DOHH2 (cell line): ENCODE results near the gene PI4K2A.
A peak's percentile ranks its signal among the peaks of the same experiment; 100 is the strongest.

ENCODE experiments used
- H3F3A ChIP-seq: fragments of 200-600 bp; sonication (generic), shearing (Covaris generic); 2 replicates; pipeline ENCODE4 v1.6.0; 2016; ENCODE audit warnings: antibody characterized with exemption, mild to moderate bottlenecking; ENCODE audit not compliant: control insufficient read depth, insufficient read depth
- H3K27ac ChIP-seq: fragments of 200-600 bp; sonication (generic); 2 replicates; pipeline ENCODE4 v1.5.1; 2014; ENCODE audit warnings: low read depth, mild to moderate bottlenecking, low read length, moderate library complexity
- H3K27me3 ChIP-seq: fragments of 200-600 bp; sonication (generic); 2 replicates; pipeline ENCODE4 v1.6.1; 2014; ENCODE audit warnings: mild to moderate bottlenecking, low read length, mixed read lengths; ENCODE audit not compliant: control insufficient read depth
- H3K36me3 ChIP-seq: fragments of 200-600 bp; sonication (generic); 2 replicates; pipeline ENCODE4 v1.6.1; 2014; ENCODE audit warnings: mild to moderate bottlenecking, low read length, moderate library complexity, mixed read lengths; ENCODE audit not compliant: control insufficient read depth
- H3K4me1 ChIP-seq: fragments of 200-600 bp; sonication (generic); 2 replicates; pipeline ENCODE4 v1.6.1; 2014; ENCODE audit warnings: mild to moderate bottlenecking, low read length, mixed read lengths; ENCODE audit not compliant: control insufficient read depth
- H3K4me2 ChIP-seq: fragments of 200-600 bp; sonication (generic); 2 replicates; pipeline ENCODE4 v1.6.0; 2014; ENCODE audit warnings: mild to moderate bottlenecking, low read length, moderate library complexity
- H3K4me3 ChIP-seq: fragments of 200-600 bp; sonication (generic); 2 replicates; pipeline ENCODE4 v1.5.1; 2014; ENCODE audit warnings: mild to moderate bottlenecking, low read length, mixed read lengths
- H3K79me2 ChIP-seq: fragments of 200-600 bp; sonication (generic); 2 replicates; pipeline ENCODE4 v1.6.1; 2014; ENCODE audit warnings: mild to moderate bottlenecking, low read length, mixed read lengths; ENCODE audit not compliant: control insufficient read depth
- H3K9me2 ChIP-seq: fragments of 200-600 bp; sonication (generic); replicated peaks from 2 replicates; pipeline ENCODE4 v1.6.1; 2014; ENCODE audit warnings: mild to moderate bottlenecking, low read length, mixed read lengths; ENCODE audit not compliant: control insufficient read depth
- H3K9me3 ChIP-seq: fragments of 200-600 bp; sonication (generic); 2 replicates; pipeline ENCODE4 v1.6.1; 2014; ENCODE audit warnings: antibody characterized with exemption, low read length, mixed read lengths; ENCODE audit not compliant: control insufficient read depth, insufficient read depth
- H4K20me1 ChIP-seq: fragments of 200-600 bp; sonication (generic); 2 replicates; pipeline ENCODE4 v1.6.0; 2014; ENCODE audit warnings: low read depth, mild to moderate bottlenecking, antibody characterized with exemption, low read length, moderate library complexity; ENCODE audit not compliant: control insufficient read depth, insufficient read depth
- CTCF ChIP-seq: fragments of 200-600 bp; sonication (generic); IDR thresholded peaks from one replicate; pipeline ENCODE4 v1.5.1; 2014; ENCODE audit warnings: antibody characterized with exemption, mild to moderate bottlenecking, low read depth, low read length; ENCODE audit not compliant: poor library complexity, severe bottlenecking
- EZH2phosphoT487 ChIP-seq: fragments of 200-600 bp; sonication (generic); IDR thresholded peaks from 2 replicates; pipeline ENCODE4 v1.6.1; 2017; ENCODE audit warnings: borderline replicate concordance, mild to moderate bottlenecking, antibody characterized with exemption, low read length, moderate library complexity, mixed read lengths

The PI4K2A gene

GRCh38 chr10:97631098-97631497, 9.4 kb upstream of the PI4K2A start:
- Histone ChIP-seq H3K79me2 (peaks cover 6% of the 10 kb centered on the region; the same call in 1 of the 2 replicates), H3K36me3 (no peaks in the 10 kb centered on the region), H3K4me1 (peaks cover 11% of the 10 kb centered on the region), H3K9me3 (no peaks in the 10 kb centered on the region), H3K27me3 (no peaks in the 10 kb centered on the region), H3K27ac (no peak overlapping the region), H4K20me1 (no peaks in the 10 kb centered on the region), H3K4me2 (no peak overlapping the region), H3F3A (0 out of 2 replicates have a peak, but pooled peaks cover 3% of the 10 kb centered on the region), H3K4me3 (no peak overlapping the region), H3K9me2 (no peaks in the 10 kb centered on the region)
- no peak for TF ChIP-seq EZH2phosphoT487
- no peak for TF ChIP-seq CTCF

GRCh38 chr10:97632949-97633884, 7.3 kb upstream of the PI4K2A start, which contains the start of gene MORN4:
Gene MORN4, minus strand, starts transcription at chr10:97633500. Its CDS starts 13,847 bp downstream, at chr10:97619653.
- Histone ChIP-seq H3K36me3 (no peaks in the 10 kb centered on the region), H3F3A (peaks cover 5% of the 10 kb centered on the region; the same call in 1 of the 2 replicates), H3K9me3 (no peaks in the 10 kb centered on the region), H3K4me3 (peak within 1 kb of the TSS; percentile 79), H3K9me2 (no peaks in the 10 kb centered on the region), H4K20me1 (no peaks in the 10 kb centered on the region), H3K27me3 (no peaks in the 10 kb centered on the region), H3K27ac (no peak within 1 kb of the TSS), H3K4me1 (peaks cover 11% of the 10 kb centered on the region), H3K79me2 (peaks cover 6% of the 10 kb centered on the region; the same call in 1 of the 2 replicates), H3K4me2 (peak within 1 kb of the TSS; percentile 86)
- TF ChIP-seq EZH2phosphoT487 (no peak), CTCF (no peak)

- peak; percentile 31 for TF ChIP-seq CTCF
- no peak for TF ChIP-seq EZH2phosphoT487
- Histone ChIP-seq H3F3A (peaks cover 3% of the 10 kb centered on the region; the same call in 1 of the 2 replicates), H3K27me3 (no peaks in the 10 kb centered on the region), H3K27ac (no peak overlapping the region), H3K4me3 (peak overlapping the region; percentile 79), H3K79me2 (peaks cover 6% of the 10 kb centered on the region; the same call in 1 of the 2 replicates), H3K9me3 (no peaks in the 10 kb centered on the region), H4K20me1 (no peaks in the 10 kb centered on the region), H3K36me3 (no peaks in the 10 kb centered on the region), H3K9me2 (no peaks in the 10 kb centered on the region), H3K4me1 (peaks cover 11% of the 10 kb centered on the region), H3K4me2 (peak overlapping the region; percentile 86)
Measured at GRCh38 chr10:97633921-97634320, 6.5 kb upstream of the PI4K2A start.
